ENCODE data around the gene MAN2B2.

MAN2B2 gene

DNA sequence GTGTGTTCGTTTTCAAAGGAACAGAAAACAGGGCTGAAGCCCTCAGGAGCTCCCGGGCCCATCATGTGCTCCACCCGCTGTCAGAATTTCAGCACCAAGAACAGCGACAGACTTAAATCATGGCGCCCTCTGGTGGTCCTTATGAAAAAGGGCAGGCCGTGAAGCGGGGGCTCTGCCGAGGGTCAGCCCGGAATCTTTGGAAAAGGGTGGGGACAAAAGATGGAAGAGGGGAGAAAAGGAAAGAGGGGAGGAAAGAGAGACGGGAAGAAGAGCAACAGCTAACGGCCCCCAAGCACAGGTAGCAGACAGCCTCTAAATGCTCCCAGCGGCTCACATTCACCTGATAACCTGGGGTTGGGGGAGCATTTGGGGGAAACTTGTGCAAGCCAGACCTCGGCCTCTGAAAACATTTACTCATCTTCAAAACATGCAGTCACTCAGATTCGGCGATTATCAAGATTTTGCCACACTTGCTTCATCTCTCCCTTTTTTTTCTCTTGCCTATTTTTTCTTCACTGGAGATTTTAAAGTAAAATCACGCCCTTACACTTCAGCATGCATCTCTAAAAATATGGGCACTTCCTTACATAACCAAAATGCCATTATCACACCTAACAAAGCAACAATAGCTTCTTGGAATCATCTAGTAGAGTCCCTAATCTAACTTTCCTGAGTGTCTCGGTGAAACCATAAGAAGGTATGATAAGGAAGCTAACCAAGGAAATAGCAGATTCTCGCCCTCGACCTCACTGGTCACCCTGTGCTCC is 28.1 kb upstream of the MAN2B2 start:
- DNase-seq: peak; percentile 36

DNA sequence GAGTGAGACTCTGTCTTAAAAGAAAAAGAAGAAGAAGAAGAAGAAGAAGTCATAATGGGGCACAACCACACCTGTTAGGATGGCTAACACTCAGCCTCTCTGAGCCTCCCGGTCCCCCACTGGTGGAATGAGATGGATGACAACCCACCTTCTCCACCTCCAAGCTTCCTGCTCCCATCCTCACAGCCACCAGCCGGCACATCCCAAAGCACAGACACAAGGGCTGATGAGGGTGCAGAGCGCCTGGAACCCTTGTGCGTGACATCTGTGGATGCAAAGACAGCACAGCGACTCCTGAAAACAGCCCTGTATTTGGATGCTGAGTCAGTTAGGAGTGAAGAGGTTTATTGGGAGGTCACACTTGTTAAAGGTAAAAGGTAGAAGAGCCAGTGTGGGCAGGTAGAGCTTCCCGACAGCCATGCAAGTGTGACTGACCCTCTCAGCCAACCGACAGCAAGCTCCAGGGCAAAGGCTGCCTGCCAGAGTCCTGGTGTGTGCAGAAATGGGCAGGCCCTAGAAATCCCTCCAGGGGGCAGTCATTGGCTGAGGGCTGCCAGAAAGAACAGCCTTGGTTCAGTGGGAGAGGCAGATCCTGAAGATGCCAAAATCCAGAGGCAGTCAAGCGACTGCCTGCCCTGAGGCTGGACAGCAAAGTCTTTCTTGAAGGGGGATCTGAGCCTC is 26.6 kb upstream of the MAN2B2 start:
- DNase-seq: peak; percentile 25

- no peak for DNase-seq
Observed at GRCh38 chr4:6548882-6549230, 26.1 kb upstream of the MAN2B2 start.

GRCh38 chr4:6549445-6549844 is 25.5 kb upstream of the MAN2B2 start:
- no peak for DNase-seq

GRCh38 chr4:6549890-6550620 is 24.9 kb upstream of the MAN2B2 start:
- no peak for DNase-seq

DNA sequence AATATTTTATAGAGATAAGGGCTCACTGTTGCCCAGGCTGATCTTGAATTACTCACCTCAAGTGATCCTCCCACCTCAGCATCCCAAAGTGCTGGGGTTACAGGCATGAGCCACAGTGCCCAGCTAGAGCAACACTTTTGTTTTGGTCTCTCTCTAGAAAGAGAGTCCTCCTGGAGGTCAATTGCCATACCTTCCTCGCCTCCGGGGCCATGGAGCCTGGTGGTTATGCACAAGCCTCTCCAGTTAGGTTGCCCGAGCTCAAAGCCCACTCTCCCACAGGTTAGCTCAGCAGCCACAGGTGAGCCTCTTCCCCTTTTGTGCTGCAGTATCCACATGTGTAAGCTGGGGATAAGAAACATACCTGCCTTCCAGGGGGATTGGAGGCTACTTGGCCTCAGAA is 24.2 kb upstream of the MAN2B2 start:
- DNase-seq: no peak

GRCh38 chr4:6551660-6552059 is 23.3 kb upstream of the MAN2B2 start:
- no peak for DNase-seq

- DNase-seq: no peak
Observed at GRCh38 chr4:6555519-6555918, 19.5 kb upstream of the MAN2B2 start.

- DNase-seq: no peak
Observed at GRCh38 chr4:6556263-6556662, 18.7 kb upstream of the MAN2B2 start.

GRCh38 chr4:6557185-6557584 is 17.8 kb upstream of the MAN2B2 start:
- no peak for DNase-seq

- no peak for DNase-seq
Observed at GRCh38 chr4:6557856-6558255, 17.1 kb upstream of the MAN2B2 start.

GRCh38 chr4:6560416-6561172 is 14.4 kb upstream of the MAN2B2 start:
- no peak for DNase-seq

- no peak for DNase-seq
Observed at GRCh38 chr4:6561173-6561516, 13.8 kb upstream of the MAN2B2 start.

GRCh38 chr4:6561706-6562371 is 13.2 kb upstream of the MAN2B2 start:
- peak; percentile 24 for DNase-seq

DNA sequence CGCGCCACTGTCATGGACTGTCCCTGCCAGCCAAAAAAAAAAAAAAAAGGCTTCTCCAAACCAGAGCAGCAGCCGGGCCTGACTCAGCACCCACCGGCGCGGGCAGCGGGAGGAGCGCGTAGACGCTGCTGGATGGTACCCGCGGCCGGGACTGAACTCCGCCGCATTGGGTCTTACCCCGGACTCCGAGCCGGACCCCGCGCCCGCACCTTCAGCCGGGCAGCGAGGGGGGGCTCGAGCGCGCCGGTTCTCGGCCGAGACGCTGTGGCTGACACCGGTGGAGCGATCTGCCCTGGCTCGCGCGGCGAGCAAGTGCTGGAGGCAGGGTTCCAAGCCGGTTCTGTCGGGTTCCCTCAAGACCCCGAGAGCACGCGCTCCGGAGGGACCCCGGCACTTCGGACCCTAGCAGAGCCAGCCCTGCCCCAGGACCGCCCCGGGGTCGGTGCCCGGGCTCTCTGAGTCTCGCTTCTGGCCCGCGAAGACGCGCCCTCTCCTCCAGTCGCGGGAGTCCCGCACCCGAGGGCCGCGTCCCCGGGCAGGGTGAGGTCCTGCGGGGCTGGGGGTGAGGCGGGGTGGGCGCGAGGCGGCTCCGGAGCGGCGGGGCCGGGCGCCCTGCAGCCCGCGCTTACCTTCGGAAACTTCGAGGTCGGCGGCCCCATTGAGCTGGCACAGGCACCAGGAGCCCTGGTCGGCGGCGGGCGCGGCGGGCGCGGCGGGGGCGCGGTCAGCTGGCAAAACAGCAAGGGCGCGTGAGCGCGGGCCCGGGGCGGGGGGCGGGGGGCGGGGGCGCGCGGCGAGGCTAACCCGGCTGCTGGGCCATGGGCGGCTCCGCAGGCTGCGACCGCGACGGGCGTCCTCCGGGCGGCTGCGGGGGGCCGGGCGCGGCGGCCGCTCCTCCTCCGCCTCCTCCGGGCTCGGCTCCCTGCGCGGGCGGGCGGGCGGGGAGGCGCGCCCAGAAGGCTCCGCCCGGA is 11.8 kb upstream of the MAN2B2 start:
- no peak for DNase-seq

DNA sequence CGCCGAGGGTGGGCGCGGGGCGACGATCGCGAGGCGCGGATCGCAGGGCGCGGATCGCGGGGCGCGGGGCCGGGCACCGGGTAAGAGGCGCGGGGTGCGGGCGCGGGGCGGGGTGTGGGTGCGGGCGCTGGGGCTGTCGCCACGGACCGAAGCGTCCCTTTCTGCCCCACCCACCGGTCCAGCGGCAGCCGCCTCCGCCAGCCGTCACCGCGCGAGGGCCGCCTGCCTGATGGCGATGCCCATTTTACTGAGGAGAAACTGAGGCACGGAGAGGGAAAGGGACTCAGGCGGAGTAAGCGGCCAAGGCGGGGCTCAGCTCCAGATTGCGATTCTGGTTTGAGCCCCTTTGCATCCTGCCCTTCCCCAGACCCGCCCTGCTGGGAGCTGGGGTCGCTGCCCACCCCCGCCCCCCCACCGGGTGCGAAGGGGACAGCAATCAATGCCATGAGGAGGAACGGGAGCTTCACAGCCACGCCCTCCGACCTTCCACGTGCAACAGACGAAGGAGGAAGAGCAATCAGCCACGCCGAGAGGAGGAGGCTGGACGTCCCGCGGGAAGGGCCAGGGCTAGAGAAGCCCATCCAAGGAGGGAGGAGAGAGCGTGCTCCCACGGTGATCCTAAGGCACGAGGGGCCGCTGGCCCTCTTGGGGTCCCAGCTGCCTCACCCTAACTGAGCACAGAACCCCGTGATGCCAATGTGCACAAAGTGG is 10.9 kb upstream of the MAN2B2 start:
- DNase-seq: no peak

DNA sequence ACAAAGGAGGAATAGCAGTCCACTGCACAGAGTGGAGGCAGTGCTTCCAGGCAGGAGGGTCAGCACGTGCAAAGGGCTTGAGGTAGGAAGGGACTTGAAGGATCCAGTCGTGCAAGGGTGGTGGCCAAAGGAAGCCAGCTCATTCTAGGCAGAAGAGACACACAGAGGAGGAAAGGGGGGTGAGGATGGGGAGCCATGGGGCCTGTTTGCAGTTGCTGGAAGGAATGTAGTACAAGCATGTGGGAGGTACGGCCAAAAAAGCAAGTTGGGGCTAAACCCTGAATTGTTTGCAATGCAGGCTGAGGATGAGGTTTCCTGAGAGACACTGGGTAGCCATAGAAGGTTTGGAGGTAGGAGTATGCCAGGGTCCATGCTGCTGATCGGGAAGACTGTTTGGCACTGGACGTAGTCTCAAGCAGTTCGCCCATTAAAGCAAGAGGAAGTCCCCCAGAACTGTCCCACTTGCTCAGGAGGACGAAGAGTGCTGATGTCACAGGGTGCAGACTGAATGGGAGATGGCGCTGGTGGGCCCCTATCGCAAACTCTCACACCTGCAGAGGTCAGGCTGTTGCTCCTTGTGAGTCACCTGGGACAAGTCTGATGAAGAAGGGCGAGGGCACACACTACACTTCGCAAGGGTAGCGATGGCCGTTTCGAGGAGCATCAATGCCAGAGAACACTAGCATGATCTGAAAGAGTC is 9.1 kb upstream of the MAN2B2 start:
- no peak for DNase-seq

GRCh38 chr4:6566391-6567190 is 8.4 kb upstream of the MAN2B2 start:
- no peak for DNase-seq

- DNase-seq: no peak
Observed at GRCh38 chr4:6567218-6567617, 7.8 kb upstream of the MAN2B2 start.

All from NCI-H748 treated with DMSO at 0.1 percent for 48 hours (cell line).